GM21825 (cell line): ENCODE measurements around the gene CCL20.
"Not testable (repeated sequence)": the region's sequence is repeated elsewhere in the genome, so short reads cannot be mapped to it uniquely, and the experiment has no call there.

Experiments
- ATAC-seq: cut with Tn5 transposase; IDR thresholded peaks from one replicate; pipeline ENCODE4 v1.9.1; 2021; ENCODE audit warnings: mild to moderate bottlenecking, moderate library complexity; ENCODE audit not compliant: unreplicated experiment

Gene CCL20

GRCh38 chr2:227813562-227814353 is at the start of gene CCL20:
TSS of gene CCL20 (plus strand) at chr2:227813842. CDS start at chr2:227813912, 70 bp downstream.
- ATAC-seq = no peak

DNA sequence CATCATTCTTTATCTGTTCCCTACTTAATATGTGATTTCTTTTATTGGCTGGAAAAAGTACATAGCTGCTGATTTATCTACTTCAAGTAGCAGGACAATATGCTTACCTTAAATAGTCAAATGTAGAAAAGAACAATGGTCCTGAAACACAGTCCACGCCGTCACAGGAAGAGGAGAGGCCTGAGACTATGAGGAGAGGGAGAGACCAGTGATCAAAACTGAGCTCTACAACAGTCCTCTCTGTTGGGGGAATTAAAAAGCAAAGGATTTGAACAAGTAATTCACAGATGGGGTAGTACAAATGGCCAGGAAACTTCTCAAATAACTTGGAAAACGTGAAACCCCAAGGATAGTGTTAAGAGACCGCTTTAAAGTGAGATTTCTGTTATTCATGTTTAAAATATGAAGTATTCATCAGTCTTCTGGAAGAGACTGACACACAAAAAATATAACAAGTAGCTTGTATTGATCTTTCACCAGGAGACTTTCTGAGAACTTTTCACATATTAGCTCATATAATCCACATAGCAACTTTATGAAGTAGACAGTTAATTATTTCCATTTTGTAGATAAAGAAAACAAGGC is 47.8 kb upstream of the CCL20 start:
- no peak for ATAC-seq

- peak; percentile 98 for ATAC-seq
These were observed 47.2 kb upstream of the CCL20 start for GRCh38 chr2:227766373-227766883.

GRCh38 chr2:227767830-227768229 is 45.8 kb upstream of the CCL20 start:
- no peak for ATAC-seq

DNA sequence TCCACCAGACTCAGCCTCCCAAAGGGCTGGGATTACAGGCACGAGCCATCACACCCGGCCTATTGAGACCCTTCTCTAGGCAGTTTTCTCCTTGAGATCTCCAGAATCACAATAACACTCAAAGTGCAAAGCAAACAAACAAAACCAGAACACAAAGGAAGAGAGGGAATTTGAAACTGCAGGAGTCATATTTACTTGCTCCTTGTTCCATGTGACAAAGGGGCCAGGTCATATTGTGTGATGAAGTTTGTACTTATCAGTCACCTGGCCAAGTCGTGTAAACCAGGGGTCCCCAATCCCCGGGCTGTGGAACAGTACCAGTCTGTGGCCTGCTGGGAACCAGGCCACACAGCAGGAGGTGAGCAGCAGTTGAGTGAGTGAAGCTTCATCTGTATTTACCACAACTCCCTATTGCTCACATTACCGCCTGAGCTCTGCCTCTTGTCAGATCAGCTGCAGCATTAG is 41.4 kb upstream of the CCL20 start:
- ATAC-seq = no peak

- no peak for ATAC-seq
These were observed 40.7 kb upstream of the CCL20 start for GRCh38 chr2:227772932-227773331.

- ATAC-seq = no peak
These were observed 39.5 kb upstream of the CCL20 start for GRCh38 chr2:227774011-227774624.

DNA sequence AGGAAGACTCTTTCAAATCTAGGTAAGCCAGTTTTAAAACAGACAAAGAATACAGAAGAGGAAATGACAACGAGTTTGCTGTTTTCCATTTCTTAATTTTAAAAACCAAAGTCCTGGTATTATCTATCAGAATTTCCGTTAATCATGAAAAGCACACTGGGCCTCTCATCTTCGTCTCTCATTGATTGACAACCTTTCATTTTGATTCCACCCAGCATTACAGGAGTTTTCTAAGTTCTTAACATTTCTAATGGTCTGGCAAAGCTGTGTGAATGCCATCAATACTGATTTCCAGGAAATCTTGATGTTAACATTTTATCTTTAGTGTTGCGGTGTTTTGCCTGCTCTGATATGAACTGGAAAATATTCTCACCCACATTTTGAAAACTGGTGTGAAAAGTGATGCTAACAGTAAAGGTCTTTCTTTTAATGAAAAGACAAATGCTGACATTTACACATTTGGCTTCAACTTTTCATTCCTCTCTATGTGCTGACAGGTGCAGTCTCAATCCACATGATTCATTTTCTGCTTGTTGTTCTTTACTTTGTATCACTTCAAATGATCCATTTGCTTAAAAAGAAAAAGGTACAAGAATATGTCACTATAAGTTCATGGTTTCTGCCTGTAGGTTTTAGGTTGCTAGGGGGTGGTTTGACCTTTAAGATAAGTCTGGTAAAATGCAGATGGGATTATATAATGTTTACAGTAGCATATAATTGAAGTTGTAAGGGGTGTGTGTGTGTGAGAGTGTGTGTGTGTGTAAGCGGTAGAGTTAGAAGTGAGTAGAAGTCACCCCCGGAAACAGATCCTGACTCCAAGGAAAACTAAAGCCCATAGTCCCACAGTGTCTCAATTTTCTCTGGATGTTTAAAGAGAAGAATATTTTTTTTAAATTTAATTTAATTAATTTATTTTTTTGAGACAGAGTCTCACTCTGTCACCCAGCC is 38.5 kb upstream of the CCL20 start:
- ATAC-seq = no peak

GRCh38 chr2:227780981-227781615 is 32.5 kb upstream of the CCL20 start:
- ATAC-seq = no peak

DNA sequence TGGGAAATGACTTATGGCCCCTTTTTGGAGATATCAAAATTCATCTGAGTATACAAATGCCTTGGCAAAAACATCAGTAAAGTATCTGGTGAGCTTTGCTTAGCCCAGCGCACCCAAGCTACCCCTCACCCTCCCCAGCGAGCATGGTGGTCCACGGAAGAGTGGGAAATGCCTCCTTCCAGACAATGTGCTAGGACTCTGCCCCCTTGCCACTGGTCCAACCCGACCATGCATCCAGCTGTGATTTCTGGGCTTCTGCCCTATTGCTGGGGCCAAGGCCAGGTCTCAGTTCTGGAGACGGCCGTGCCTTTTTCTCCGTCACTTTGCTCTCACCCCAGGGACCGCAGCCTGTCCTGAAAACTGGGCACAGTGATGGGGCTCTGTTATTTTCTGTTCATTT is 31.8 kb upstream of the CCL20 start:
- no peak for ATAC-seq

- ATAC-seq = no peak
These were observed 30.8 kb upstream of the CCL20 start for GRCh38 chr2:227782804-227783203.

DNA sequence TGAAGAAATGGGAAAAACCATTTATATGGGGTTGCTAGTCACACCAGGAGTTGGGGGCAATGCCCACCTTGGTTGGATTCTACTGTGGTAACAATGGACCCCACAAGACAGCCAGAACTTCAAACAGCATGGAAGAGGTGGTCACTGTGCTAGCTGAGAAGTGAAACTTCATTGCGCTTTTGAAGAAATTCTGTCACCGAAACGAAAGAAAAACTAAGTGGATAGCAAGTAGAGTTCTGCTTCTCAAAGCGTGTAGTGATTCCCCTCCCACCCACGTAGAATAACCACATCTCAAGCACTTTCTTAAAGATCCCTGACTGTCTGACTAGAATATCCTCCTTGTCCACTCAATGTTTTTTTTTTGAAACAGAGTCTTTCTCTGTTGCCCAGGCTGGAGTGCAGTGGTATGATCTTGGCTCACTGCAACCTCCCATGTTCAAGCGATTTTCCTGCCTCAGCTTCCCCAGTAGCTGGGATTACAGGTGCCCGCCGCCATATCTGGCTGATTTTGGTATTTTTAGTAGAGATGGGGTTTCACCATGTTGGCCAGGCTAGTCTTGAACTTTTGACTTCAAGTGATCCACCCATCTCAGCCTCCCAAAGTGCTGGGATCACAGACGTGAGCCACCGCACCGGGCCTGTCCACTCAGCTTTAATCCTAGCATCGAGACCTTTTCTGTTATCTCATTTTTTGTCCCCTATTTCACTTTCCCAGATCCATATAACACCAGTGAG is 30.1 kb upstream of the CCL20 start:
- peak; percentile 98 for ATAC-seq

- ATAC-seq = no peak
These were observed 28.3 kb upstream of the CCL20 start for GRCh38 chr2:227785293-227785692.

- no peak for ATAC-seq
These were observed 25.1 kb upstream of the CCL20 start for GRCh38 chr2:227788561-227789018.

DNA sequence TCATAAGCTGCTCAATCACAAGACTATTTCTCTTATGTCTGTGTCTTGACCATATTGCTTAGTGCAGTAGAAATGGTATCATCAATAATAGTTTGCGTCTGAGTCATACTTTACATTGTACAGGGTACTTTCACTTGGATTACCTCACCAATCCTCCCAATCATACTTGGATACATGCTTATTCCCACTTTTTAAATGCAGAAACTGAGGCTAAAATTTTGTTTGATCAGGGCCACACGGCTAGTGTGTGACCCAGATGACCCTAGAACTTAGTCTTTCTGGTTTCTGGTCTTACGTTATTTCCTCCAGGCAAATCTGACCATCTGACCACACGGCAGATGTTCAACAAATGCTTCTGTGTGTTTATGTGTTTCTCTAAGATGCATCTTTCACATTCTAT is 23.8 kb upstream of the CCL20 start:
- no peak for ATAC-seq

- ATAC-seq = no peak
These were observed 20.4 kb upstream of the CCL20 start for GRCh38 chr2:227793148-227793712.

GRCh38 chr2:227796045-227796711 is 17.5 kb upstream of the CCL20 start:
- ATAC-seq = no peak

DNA sequence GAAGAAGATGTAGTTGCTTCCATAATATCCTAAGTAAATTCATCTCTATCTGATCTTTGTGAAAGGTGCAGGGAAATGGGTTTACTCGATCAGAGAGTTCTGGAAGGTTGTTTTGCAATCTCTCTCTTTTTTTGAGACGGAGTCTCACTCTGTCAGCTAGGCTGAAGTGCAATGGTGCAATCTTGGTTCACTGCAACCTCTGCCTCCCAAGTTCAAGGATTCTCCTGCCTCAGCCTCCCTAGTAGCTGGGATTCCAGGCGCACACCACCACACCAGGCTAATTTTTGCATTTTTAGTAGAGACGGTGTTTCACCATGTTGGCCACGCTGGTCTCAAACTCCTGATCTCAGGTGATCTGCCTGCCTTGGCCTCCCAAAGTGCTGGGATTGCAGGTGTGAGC is 16.9 kb upstream of the CCL20 start:
- not testable (repeated sequence) for ATAC-seq

GRCh38 chr2:227799202-227799601 is 14.4 kb upstream of the CCL20 start:
- ATAC-seq = no peak
